NCI-H345 (cell line): ENCODE measurements around the gene SF1.

ENCODE experiments used
- DNase-seq: peaks from one replicate; lab custom pipeline; 2025; lab: John Stamatoyannopoulos, UW

The SF1 gene

DNA sequence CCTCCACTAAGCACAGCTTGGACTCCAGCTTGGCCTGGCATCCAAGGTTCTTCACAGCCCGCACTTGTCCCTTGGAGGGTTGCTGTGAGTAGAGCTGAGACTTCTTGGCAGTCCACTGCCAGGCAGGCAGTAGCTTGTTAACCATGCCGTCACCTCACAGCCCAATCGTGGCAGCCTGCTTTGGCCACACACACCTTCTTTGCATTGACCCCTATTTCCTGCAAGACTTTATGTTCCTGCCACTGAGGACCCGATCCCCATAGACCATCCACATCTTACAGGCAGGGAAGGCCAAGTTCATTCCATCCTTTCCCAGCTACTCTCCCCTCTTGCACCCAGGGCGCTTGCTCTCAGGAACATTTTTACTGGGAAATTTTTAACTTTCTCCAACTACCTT lies 16.1 kb downstream of the SF1 start:
- no peak for DNase-seq

DNA sequence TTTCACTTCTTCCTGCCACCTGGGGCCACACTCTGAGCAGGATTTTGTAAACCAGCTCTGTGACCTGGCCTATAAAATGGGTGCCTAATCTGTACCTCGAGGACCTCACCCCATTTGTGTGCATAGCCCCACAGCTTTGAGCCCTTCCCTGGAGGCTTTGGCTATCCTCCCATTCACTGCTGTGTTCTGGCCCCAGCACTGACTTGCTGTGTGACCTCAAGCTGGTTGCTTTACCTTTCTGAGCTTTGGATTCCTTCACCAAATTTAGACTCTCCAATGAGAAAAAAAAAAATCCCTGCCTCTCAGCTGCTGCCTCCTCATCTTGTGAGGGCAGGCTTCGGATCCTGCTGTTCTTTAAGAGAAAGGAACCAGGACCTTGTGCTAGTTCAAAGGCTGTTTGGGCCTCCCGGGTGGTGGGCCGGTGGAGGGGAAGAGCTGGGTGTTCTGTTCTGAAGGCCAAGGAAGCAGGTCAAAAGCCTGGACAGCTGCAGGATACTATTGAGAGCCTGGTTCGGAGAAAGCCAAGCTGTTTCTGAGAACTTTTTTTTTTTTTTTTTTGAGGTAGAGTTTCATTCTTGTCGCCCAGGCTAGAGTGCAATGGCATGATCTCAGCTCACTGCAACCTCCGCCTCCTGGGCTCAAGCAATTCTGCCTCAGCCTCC lies 17.5 kb downstream of the SF1 start:
- no peak for DNase-seq

DNA sequence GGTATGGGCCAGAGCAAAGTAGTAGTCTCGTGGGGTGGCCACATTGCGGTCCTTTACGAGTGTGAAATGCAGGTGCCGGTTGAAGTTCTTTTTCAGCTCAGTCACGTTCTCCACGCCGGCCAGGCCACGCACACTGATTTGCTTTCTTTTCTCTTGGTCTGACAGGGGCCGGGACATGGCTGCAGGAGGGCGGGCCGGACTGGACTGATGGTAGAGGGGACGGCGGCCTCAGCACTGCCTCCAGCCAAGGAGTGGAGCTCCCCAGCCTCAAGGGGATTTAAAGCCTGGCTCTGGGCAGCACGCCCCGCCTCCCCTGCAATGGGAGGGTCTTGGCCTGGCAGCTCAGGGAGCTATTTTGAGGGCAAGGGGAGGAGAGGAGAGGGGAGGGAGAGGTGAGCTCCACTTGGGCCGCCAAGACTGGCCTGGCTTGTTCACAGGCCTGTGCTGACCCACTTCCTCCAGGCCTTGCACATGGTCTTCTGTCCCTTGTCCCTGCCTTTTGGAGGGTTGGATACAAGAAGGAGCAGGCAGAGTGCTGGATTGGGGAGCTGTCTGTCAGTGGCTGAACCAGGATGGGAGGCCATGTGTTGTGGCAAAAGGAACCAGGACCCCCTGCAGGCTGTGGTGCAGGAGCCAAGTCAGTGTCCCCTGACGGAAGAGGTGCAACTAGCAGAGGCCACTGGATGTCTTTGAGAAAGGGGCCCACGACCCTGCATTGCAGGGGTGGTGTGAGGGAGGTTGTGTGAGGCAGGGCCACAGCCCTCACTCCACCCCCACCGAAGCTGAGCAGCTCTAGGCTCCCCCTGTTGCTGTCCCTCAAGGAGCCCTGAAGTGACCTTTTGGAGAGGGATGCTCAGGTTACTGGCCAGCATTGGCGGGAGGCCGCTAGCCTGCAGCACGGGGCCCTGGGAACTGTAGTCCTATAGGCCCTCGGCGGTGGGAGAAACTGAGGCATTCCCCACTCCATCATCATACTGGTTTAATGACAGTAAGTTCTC lies 18.3 kb downstream of the SF1 start, which contains the start of gene PYGM:
TSS of gene PYGM (minus strand) at position 253 of the 998 bp plus-strand sequence. CDS start at position 177, 76 bp downstream.
- no peak for DNase-seq

GRCh38 chr11:64759131-64759721 lies 19.1 kb downstream of the SF1 start:
- no peak for DNase-seq

GRCh38 chr11:64758330-64759079 lies 19.8 kb downstream of the SF1 start:
- no peak for DNase-seq

GRCh38 chr11:64757549-64758329 lies 20.6 kb downstream of the SF1 start:
- DNase-seq = no peak

- DNase-seq = no peak
Measured at GRCh38 chr11:64755681-64756361, 22.5 kb downstream of the SF1 start.

GRCh38 chr11:64754919-64755662 lies 23.3 kb downstream of the SF1 start:
- no peak for DNase-seq

GRCh38 chr11:64754124-64754918 lies 24.0 kb downstream of the SF1 start:
- no peak for DNase-seq

GRCh38 chr11:64753380-64754123 lies 24.8 kb downstream of the SF1 start:
- DNase-seq = no peak

DNA sequence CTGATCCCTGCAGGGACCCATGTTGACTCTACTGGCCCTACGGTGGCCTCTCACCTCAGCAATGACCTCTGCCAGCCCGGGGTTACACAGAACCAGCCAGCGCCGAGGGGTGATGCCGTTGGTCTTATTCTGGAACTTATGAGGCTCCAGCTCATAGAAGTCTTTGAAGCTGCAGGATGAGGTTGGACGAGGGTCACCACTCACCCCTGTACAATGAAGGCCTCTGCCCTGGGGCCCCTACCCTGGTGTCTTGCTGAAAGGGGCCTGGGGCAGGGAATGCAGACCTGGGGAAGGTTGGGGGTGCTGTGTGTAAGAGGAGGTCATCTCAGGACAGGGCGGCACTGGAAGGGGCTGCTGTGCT lies 25.3 kb downstream of the SF1 start:
- DNase-seq = no peak

DNA sequence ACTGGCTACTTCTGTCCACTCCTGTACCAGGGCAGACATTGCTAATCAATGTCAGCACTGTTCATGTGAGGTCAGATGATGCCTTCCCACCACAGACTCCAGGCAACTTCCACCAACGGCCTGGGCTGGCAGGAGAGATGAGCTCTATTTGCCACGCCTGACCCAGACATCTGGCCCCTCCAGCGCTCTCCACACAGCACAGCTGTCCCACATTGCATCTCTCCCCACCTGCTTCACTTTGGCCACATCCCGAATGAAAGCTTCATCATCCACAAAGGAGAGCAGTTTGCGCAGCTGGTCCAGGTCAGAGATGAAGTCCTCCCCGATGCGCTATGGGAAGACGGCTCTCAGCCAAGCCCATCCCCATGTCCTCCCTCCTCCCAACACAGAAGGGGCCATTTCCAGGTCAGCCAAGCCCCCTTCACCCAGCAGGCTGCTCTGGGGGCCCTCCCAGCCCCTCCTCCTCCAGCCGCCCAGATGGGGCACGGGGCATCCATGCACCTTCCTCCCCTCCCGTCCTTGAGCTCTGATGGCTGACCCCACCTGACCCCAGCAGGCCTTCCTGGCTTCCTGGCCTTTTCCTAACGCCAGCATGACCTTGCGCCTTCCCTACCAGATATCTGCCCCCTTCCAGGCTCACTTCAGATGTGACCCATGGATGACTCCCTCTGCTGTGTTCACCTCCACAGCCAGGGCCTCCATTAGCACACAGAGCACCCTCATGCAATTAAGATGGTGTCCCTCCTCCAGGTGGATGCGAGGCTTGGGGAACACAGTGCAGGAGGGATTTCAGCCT lies 26.0 kb downstream of the SF1 start:
- no peak for DNase-seq

DNA sequence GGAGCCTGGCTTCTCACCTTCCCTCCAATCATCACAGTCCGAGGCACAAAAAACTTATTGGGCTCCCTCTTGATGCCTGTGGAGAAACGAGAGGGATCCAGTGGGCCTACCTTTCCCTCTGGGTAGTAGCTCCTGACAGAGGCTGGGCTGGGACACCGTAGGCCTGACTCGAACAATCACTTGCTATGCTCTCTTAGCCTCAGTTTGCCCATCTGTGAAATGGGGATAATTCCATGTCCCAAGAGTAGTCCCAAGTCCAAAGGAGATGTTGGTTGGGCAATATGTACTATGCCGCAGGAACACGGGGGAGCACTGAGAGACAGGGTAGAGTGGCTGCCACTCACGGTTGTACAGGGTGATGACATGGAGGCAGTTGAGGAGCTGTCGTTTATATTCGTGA lies 26.8 kb downstream of the SF1 start:
- DNase-seq = no peak

- DNase-seq = no peak
Measured at GRCh38 chr11:64751136-64751535, 27.2 kb downstream of the SF1 start.

DNA sequence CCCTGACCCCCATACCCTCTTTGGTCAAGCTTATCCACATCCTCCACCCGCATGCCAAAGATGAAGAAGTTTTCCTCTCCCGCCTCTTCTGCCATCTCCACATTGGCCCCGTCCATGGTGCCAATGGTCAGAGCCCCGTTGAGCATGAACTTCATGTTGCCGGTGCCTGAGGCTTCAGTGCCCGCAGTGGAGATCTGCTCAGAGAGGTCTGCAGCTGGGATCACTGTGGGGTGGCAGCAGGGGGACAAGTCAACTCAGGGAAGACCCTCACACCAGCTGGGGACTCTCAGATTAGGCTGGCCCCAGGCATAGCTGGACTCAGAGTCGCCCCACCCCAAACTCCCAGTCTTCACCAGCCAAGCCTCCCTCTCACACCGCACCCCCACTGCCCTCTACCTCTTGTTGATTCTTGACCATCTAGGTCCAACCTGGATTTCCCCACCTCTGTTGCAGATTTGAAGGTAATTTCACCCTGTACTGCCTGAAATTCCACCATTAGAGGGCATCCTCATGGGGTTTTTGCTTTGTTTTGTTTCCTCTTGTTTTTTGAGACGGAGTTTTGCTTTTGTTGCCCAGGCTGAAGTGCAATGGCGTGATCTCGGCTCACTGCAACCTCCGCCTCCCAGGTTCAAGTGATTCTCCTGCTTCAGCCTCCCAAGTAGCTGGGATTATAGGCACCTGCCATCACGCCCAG lies 27.8 kb downstream of the SF1 start:
- DNase-seq = no peak

DNA sequence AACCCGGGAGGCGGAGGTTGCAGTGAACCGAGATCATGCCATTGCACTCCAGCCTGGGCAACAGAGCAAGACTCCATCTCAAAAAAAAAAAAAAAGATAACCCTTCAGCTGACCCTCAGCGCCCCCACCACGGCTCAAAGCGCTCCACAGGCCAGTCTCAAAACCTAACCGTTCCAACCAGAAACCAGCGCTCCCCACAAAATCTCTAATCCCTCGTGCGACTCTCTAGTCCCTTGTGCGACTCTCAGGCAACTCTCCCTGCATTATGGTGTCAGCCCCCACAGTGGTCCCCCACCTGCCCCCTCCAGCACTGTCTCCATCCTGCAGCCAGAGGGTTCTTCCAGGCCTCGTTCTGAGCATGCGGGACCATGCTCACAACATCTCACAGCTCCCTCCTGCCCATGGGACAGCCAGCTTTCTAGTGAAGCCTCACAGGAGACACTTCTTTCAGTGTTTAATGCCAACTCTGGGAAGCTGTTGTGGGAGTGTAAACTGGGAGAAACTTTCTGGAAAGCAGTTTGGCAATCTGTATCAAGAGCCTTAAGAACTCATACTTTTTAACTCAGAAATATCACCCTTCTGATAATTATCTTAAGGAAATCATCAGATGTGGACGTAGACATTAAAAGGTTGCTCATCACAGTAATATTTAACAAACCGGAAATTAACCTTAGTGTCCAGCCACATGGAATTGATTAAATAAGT lies 30.2 kb downstream of the SF1 start:
- DNase-seq = no peak
